ENCODE measurements around the gene NCKAP5.

DNA sequence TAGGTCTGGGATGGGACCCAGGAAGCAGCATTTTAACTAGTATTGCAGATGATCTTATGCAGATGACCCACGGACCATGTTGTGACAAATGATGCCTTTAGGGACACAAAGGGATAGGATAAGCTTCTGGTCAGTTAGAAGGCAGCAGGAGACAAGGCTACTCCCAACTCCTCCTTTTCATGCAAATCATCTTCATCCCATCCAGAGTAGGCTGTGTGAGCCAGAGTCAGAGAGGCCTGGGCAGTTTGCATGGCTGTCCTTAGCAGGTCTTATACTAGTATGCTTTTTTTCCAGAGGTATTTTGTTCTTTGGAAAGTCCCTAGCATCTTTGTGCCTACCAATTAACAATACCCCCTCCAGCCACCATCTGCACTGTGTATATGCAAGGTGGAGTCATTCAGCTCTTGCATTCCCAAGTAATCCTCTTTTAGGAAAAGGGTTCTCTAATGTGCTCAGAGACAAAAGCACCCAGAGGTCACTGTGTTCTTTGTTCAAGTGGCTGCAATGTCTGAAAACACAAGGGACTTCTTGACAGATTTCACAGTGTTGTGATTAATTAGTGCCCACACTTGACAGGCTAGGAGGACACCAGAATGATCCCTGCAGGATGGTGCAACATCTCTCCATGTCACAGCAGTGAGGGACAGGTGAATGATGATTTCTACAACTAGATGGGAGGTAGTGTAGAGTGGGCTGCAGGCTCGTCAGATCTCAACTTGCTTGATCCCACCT lies 225.8 kb downstream of the NCKAP5 start:
- TF ChIP-seq, protein P1, sequence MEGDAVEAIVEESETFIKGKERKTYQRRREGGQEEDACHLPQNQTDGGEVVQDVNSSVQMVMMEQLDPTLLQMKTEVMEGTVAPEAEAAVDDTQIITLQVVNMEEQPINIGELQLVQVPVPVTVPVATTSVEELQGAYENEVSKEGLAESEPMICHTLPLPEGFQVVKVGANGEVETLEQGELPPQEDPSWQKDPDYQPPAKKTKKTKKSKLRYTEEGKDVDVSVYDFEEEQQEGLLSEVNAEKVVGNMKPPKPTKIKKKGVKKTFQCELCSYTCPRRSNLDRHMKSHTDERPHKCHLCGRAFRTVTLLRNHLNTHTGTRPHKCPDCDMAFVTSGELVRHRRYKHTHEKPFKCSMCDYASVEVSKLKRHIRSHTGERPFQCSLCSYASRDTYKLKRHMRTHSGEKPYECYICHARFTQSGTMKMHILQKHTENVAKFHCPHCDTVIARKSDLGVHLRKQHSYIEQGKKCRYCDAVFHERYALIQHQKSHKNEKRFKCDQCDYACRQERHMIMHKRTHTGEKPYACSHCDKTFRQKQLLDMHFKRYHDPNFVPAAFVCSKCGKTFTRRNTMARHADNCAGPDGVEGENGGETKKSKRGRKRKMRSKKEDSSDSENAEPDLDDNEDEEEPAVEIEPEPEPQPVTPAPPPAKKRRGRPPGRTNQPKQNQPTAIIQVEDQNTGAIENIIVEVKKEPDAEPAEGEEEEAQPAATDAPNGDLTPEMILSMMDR (IDR thresholded peaks at IDR 0.05; ENCODE audit: low read depth, low read length) = no peak
- no peak for TF ChIP-seq POLR2A (IDR thresholded peaks at IDR 0.05; ENCODE audit: extremely low read depth, insufficient read length)
- TF ChIP-seq MYC (IDR thresholded peaks at IDR 0.05; ENCODE audit: low read depth, low read length) = no peak
- TF ChIP-seq, protein P2, sequence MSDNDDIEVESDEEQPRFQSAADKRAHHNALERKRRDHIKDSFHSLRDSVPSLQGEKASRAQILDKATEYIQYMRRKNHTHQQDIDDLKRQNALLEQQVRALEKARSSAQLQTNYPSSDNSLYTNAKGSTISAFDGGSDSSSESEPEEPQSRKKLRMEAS (IDR thresholded peaks at IDR 0.05; ENCODE audit: low read depth, low read length) = no peak

Measured in NB4 (cell line).